Heart right ventricle (tissue), 16 donors: ENCODE results near the gene ZRSR2. TPM values are rescaled to one million over a fixed set of nuclear protein-coding genes. Genes with fewer than 3 reads are reported as not detected.

ENCODE experiments used
- ATAC-seq, 8 donors: fragments of 200-7000 bp; cut with Tn5 transposase; one replicate each; pipeline ENCODE4 v1.9.1; 2020; ENCODE audit warnings: mild to moderate bottlenecking in 8 of 8, moderate library complexity in 8 of 8, moderate number of reproducible peaks in 1 of 8
- DNase-seq, 2 donors: peaks; one replicate each; pipeline ENCODE4 v3.0.0-alpha.2; 2020
- H3K27ac ChIP-seq, 10 donors: fragments of 200-600 bp; sonication (generic) in 2 of 10; one replicate each; pipeline versions ENCODE4 v1.5.0 to v1.8.0; 2020 to 2022; ENCODE audit warnings: mild to moderate bottlenecking in 3 of 10
- H3K27me3 ChIP-seq, 7 donors: fragments of 200-600 bp; one replicate each; pipeline ENCODE4 v1.8.0; 2021 to 2022; ENCODE audit warnings: mild to moderate bottlenecking in 2 of 7
- H3K36me3 ChIP-seq, 9 donors: fragments of 200-600 bp; sonication (generic) in 1 of 9; one replicate each; pipeline versions ENCODE4 v1.5.0 to v1.8.0; 2020 to 2022; ENCODE audit warnings: mild to moderate bottlenecking in 2 of 9
- H3K4me1 ChIP-seq, 9 donors: fragments of 200-600 bp; sonication (generic) in 1 of 9; one replicate each; pipeline versions ENCODE4 v1.5.0 to v1.8.0; 2020 to 2022; ENCODE audit warnings: mild to moderate bottlenecking in 4 of 9
- H3K4me3 ChIP-seq, 10 donors: fragments of 200-600 bp; sonication (generic) in 2 of 10; one replicate each; pipeline versions ENCODE4 v1.5.0 to v1.8.0; 2020 to 2022; ENCODE audit warnings: mild to moderate bottlenecking in 7 of 10, moderate library complexity in 2 of 10
- H3K9me3 ChIP-seq, 11 donors: fragments of 200-600 bp in 10 of 11; sonication (generic) in 2 of 11; one replicate each; pipeline versions ENCODE4 v1.5.0 to v1.8.0; 2013 to 2022; ENCODE audit warnings: mild to moderate bottlenecking in 2 of 11, control low read depth in 1 of 11, moderate library complexity in 1 of 11
- WGBS, 2 donors: extraction: QIAGEN DNeasy Blood & Tissue Kit; methylation state at CpG; one replicate each; pipeline ENCODE4 v1.1.7; 2013; ENCODE audit warnings: inconsistent platforms in 1 of 2; 5-methylcytosine and 5-hydroxymethylcytosine counted together
- intact Hi-C, 10 donors: fragments of 100-400 bp; cut with DNase I; formaldehyde crosslinking; loops; one replicate each; pipeline versions ENCODE4 v1.11.1 to v1.14.2; 2022
- polyA plus RNA-seq, 2 donors: library from polyadenylated mRNA; stranded (reverse); fragments of 200-250 nt; gene quantifications; one replicate each; pipeline ENCODE4 v1.2.3, GENCODE V29; 2013
- total RNA-seq, 10 donors: library from RNA; stranded (reverse); fragmentation: NEBNext Ultra II Directional in 3 of 10; extraction: Animal tissue kit (Norgen Biotek cat#: 25700) in 3 of 10; gene quantifications; one replicate each; pipeline versions ENCODE4 v1.2.1 to v1.2.4, GENCODE V29; 2021 to 2023
- TF ChIP-seq, protein P1 (sequence below), 9 donors: fragments of 200-600 bp; sonication (generic) in 2 of 9; IDR thresholded peaks; one replicate each; pipeline versions ENCODE4 v1.5.0 to v1.8.0; 2021 to 2022; ENCODE audit warnings: antibody characterized with exemption in 9 of 9, mild to moderate bottlenecking in 5 of 9, moderate library complexity in 1 of 9
- donor health status: Arrhythmogenic right ventricular cardiomyopathy.
- donor health status: ischemic (EF 13 %, LVEDD 7.1; RV severe dilation, severe dysfunction).
- donor health status: healthy with polysubstance abuse.
- donor health status: DM: no; HTN: yes; CAD: no.
- donor health status: DM: no; HTN: no; CAD: no.
- donor health status: ischemic (EF 25% LVEDD 6.9; RV normal size, moderate dysfunction).
- donor health status: ischemic (EF 25% LVEDD 5.7; RV mildly dilated, moderate dysfunction).
- donor health status: healthy.
- donor health status: DM: yes; HTN: yes; CAD: no.
- donor health status: Ischemic cardiomyopathy.
- donor health status: ischemic (EF 35%, LVEDD 5.7; RV mildly dilated, moderate dysfunction).
- donor health status: nonischemic (EF 11% LVEDD 7.7; RV severe dilation, severe dysfunction).
- donor health status: DM: yes; HTN: yes; CAD: no.
- donor health status: PGD.
- donor health status: ischemic (EF 29% LVEDD 5.4; RV normal size, mild dysfunction).
- donor health status: nonischemic (EF 23%, LVEDD 6.1; RV moderate dilation, normal function).

Gene ZRSR2
- total and polyA plus RNA-seq, 12 donors, result 6.3 to 25.3 (median 7.9) TPM

DNA sequence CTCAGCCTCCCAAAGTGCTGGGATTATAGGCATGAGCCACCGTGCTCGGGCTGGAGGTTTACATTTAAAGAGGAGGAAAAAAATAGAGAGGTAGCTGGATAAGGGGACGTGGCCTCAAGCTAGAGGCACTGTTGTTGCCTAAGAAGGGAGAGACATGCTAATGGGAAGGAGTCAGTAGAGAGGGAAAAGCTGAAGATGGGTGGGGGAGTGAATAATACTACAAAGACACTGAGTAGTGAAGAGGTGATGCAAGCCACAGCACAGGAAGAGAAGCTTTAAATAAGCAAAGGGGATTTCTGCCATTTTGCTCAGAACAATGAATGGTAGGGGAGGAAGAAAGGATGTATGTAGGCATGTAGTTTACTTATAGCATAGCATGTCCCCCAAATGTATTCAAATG is 75.9 kb downstream of the ZRSR2 start:
- DNase-seq (no peak), ATAC-seq (no peak)
- 76 to 77% methylated on average over 3 of the region's 3 CpGs for WGBS, 2 donors
- Histone ChIP-seq H3K4me1 (peaks cover 0 to 6% (median 0%) of the 10 kb centered on the region in 9 donors), H3K27ac (no peak overlapping the region), H3K4me3 (no peak overlapping the region), H3K36me3 (no peaks in the 10 kb centered on the region), H3K9me3 (no peaks in the 10 kb centered on the region), H3K27me3 (peaks cover 0 to 93% (median 0%) of the 10 kb centered on the region in 7 donors)
- TF ChIP-seq, protein P1, sequence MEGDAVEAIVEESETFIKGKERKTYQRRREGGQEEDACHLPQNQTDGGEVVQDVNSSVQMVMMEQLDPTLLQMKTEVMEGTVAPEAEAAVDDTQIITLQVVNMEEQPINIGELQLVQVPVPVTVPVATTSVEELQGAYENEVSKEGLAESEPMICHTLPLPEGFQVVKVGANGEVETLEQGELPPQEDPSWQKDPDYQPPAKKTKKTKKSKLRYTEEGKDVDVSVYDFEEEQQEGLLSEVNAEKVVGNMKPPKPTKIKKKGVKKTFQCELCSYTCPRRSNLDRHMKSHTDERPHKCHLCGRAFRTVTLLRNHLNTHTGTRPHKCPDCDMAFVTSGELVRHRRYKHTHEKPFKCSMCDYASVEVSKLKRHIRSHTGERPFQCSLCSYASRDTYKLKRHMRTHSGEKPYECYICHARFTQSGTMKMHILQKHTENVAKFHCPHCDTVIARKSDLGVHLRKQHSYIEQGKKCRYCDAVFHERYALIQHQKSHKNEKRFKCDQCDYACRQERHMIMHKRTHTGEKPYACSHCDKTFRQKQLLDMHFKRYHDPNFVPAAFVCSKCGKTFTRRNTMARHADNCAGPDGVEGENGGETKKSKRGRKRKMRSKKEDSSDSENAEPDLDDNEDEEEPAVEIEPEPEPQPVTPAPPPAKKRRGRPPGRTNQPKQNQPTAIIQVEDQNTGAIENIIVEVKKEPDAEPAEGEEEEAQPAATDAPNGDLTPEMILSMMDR (IDR thresholded peaks at IDR 0.05), result no peak
- intact Hi-C loops, result no loop called here

DNA sequence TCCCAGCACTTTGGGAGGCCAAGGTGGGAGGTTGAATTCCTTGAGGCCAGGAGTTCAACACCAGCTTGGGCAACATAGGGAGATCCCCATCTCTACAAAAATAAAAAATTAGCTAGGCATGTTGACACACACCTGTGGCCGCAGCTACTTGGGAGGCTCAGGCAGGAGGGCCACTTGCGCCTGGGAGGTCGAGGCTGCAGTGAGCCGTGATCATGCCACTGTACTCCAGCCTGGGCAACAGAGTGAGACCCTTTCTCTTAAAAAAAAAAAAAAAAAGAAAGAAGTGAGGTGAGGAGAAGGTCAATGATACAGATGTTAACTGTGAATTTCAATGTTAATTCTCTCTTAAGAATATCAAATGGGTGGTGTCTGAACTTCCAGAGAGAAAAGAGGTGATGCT is 79.4 kb downstream of the ZRSR2 start:
- intact Hi-C loops, result no loop called here
- H3K9me3 ChIP-seq, result no peaks in the 10 kb centered on the region
- WGBS, 2 donors, result 98 to 100% methylated on average over 4 of the region's 4 CpGs
- ATAC-seq (no peak), DNase-seq (no peak)
- H3K4me3 ChIP-seq, result no peak overlapping the region
- no peak overlapping the region for H3K27ac ChIP-seq
- no peaks in the 10 kb centered on the region for H3K4me1 ChIP-seq
- peaks cover 0 to 92% (median 0%) of the 10 kb centered on the region in 7 donors for H3K27me3 ChIP-seq
- TF ChIP-seq, protein P1 (IDR thresholded peaks at IDR 0.05), result no peak
- H3K36me3 ChIP-seq, result no peaks in the 10 kb centered on the region

GRCh38 chrX:15870310-15870709 is 80.0 kb downstream of the ZRSR2 start:
- Histone ChIP-seq H3K4me3 (no peak overlapping the region), H3K9me3 (no peaks in the 10 kb centered on the region), H3K27me3 (peaks cover 0 to 92% (median 0%) of the 10 kb centered on the region in 7 donors), H3K36me3 (no peaks in the 10 kb centered on the region), H3K27ac (no peak overlapping the region), H3K4me1 (no peaks in the 10 kb centered on the region)
- TF ChIP-seq, protein P1 (IDR thresholded peaks at IDR 0.05), result no peak
- no peak for DNase-seq
- no peak for ATAC-seq
- WGBS, 2 donors, result 54 to 65% methylated on average over 4 of the region's 4 CpGs
- intact Hi-C loops, result no loop called here

Other genes with a start within 250 kb of the ZRSR2 start
- gene ACE2, start 189.5 kb upstream of the ZRSR2 start, total RNA-seq, result 10 to 100 TPM; 11.0 to 42.4 (median 20.7) TPM
- gene ACE2, start 189.5 kb upstream of the ZRSR2 start, polyA plus RNA-seq, result 10 to 100 TPM in 1 of 2 donors, 1 to 10 TPM in 1; 6.7 to 15.3 TPM
- gene CLTRN, start 125.7 kb upstream of the ZRSR2 start, total RNA-seq, result 1 to 10 TPM in 2 of 10 donors, under 1 TPM in 8; 0.17 to 1.4 (median 0.86) TPM
- gene CLTRN, start 125.7 kb upstream of the ZRSR2 start, polyA plus RNA-seq, result 1 to 10 TPM in 1 of 2 donors, under 1 TPM in 1; 0.07 to 2.4 TPM
- gene CA5B, start 52.2 kb upstream of the ZRSR2 start, total RNA-seq, result 1 to 10 TPM; 2.4 to 4.9 (median 3.3) TPM
- 1 to 10 TPM in 1 of 2 donors, under 1 TPM in 1; 0.77 to 1.8 TPM for gene CA5B, start 52.2 kb upstream of the ZRSR2 start, polyA plus RNA-seq
- gene AP1S2, start 64.3 kb downstream of the ZRSR2 start, total RNA-seq, result 100 to 1,000 TPM; 112 to 191 (median 131) TPM
- gene AP1S2, start 64.3 kb downstream of the ZRSR2 start, polyA plus RNA-seq, result 10 to 100 TPM; 47.4 to 60.2 TPM